GM12864 (cell line): Measurements from ENCODE around the gene SMIM5.

Source experiments
- DNase-seq: peaks from one replicate; pipeline ENCODE4 v3.0.0-alpha.2; 2011; ENCODE audit warnings: low read depth
- H3K4me3 ChIP-seq: 2 replicates; pipeline ENCODE4 v1.5.1; 2011; ENCODE audit warnings: mild to moderate bottlenecking, low read depth, low read length, control low read depth
- CTCF ChIP-seq: IDR thresholded peaks from 2 replicates; pipeline ENCODE4 v1.5.1; 2011; ENCODE audit warnings: low read depth, mild to moderate bottlenecking, moderate library complexity, low read length, control low read depth, inconsistent platforms; ENCODE audit errors: missing control alignments

SMIM5 gene

GRCh38 chr17:75614006-75614405, 19.2 kb upstream of the SMIM5 start:
- H3K4me3 ChIP-seq, result no peak overlapping the region
- TF ChIP-seq CTCF, result peak; percentile 38
- DNase-seq, result no peak

DNA sequence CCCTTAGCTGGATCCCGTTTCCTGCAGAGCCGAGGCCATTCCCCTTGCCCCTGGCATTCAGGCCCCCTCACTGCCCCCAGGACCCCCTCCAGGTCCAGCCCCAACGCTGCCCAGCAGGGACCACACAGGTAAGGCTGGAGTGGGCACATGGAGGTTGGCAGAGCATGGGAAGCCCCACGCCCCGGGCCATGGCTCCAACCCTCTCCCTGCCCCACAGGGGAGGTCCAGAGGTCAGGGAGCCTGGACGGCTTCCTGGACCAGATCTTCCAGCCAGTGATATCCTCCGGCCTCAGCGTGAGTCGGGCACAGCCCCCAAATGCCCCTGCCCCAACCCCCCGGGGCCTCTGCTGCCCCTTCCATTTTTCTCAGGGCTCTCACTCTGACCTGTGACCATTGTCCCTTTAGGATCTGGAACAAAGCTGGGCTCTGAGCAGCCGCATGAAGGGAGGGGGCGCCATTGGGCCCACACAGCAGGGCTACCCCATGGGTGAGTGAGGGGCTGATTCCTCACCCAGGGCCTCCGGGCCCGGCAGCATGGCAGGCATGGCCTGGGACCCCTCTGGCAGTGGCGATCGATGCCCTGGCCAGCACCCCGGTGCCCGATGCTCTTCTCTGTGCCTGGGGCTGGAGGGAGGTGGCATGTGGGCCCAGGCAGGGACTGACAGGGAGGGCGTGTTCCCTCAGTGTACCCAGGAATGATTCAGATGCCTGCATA, 18.5 kb upstream of the SMIM5 start:
- TF ChIP-seq CTCF, result no peak
- DNase-seq, result no peak
- no peak overlapping the region for H3K4me3 ChIP-seq

GRCh38 chr17:75615301-75615700, 17.9 kb upstream of the SMIM5 start:
- DNase-seq, result no peak

DNA sequence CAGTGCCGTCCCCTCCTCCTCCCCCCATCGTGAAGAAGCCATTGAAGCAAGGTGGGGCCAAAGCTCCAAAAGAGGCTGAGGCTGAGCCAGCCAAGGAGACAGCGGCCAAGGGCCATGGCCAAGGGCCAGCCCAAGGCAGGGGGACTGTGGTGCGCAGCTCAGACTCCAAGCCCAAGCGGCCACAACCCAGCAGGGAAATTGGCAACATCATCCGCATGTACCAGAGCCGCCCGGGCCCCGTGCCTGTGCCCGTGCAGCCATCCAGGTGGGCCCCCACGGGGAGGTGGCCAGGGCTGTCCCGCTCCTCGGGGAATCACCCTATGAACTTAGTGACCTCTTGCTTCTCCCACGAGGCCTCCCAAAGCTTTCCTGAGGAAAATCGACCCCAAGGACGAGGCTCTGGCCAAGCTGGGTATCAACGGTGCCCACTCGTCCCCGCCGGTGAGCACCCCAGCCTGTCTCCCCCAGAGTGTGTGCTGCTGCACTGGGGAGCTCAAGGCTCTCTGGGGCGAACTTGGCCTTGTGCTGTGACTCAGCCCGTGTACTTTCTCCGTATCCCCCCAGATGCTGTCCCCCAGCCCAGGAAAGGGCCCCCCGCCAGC, 16.6 kb upstream of the SMIM5 start:
- DNase-seq, result no peak
- H3K4me3 ChIP-seq, result no peak overlapping the region
- TF ChIP-seq CTCF, result no peak

More at GRCh38 chr17:75615301-75615700, 17.9 kb upstream of the SMIM5 start:
- TF ChIP-seq CTCF, result no peak
- no peak overlapping the region for H3K4me3 ChIP-seq

DNA sequence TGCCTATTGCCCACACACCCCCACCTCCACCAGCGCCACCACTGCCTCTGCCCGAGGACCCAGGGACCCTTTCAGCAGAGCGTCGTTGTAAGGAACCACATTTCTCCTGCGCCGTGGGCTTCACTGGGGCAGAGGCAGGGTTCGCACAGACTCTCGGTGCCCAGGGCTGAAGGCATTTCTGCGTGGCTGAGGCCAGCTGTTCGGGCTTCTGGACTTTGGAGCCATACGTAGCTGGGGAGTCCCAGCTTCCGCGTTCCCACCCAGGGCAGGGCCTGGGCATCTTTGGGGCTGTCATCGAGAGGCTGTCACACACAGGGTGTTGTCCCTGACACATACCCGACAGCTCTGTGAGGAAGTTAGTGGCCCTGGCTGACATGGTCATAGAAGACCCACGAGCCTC, 16.0 kb upstream of the SMIM5 start:
- no peak for TF ChIP-seq CTCF
- no peak overlapping the region for H3K4me3 ChIP-seq
- no peak for DNase-seq

DNA sequence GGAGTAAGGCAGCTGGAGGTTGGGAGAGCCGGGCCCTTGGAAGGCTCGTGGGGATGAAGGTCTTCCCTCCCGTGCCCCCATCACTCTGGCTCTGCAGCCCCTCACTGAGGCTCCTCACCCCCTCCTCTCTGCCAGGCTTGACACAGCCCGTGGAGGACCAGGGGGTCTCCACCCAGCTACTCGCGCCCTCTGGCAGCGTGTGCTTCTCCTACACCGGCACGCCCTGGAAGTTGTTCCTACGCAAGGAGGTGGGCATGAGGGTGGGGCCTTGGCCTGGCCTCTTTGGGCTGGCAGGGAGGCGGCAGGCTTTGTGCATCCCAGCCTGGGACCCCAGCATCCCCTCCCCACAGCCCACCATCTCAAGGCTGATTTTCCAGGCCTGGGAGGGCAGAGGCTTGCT, 15.6 kb upstream of the SMIM5 start:
- TF ChIP-seq CTCF, result no peak
- no peak overlapping the region for H3K4me3 ChIP-seq
- DNase-seq, result no peak
